Activated naive CD8-positive, alpha-beta T cell (primary cell): ENCODE data around the gene CD28.

Source experiments
- H3K27ac Mint-ChIP-seq: one replicate; pipeline ENCODE4 v1.8.0; 2021; ENCODE audit warnings: mixed read lengths
- H3K27me3 Mint-ChIP-seq: one replicate; pipeline ENCODE4 v1.8.0; 2021; ENCODE audit warnings: mixed read lengths
- H3K36me3 Mint-ChIP-seq: one replicate; pipeline ENCODE4 v1.8.0; 2021; ENCODE audit warnings: mixed read lengths
- H3K4me1 Mint-ChIP-seq: one replicate; pipeline ENCODE4 v1.8.0; 2021; ENCODE audit warnings: low read depth, mixed read lengths
- H3K4me3 Mint-ChIP-seq: one replicate; pipeline ENCODE4 v1.8.0; 2021; ENCODE audit warnings: mild to moderate bottlenecking, mixed read lengths
- H3K9me3 Mint-ChIP-seq: one replicate; pipeline ENCODE4 v1.8.0; 2021; ENCODE audit warnings: low read depth, mixed read lengths

Gene CD28

GRCh38 chr2:203706403-203706802 lies at the start of gene CD28:
Gene CD28, plus strand, starts transcription at chr2:203706639. Its CDS starts 58 bp downstream, at chr2:203706697.
- H3K4me3 Mint-ChIP-seq: peak within 1 kb of the TSS; percentile 96
- no peaks in the 10 kb centered on the region for H3K27me3 Mint-ChIP-seq
- H3K27ac Mint-ChIP-seq: peak within 1 kb of the TSS; percentile 100
- peaks cover 5% of the 10 kb centered on the region for H3K36me3 Mint-ChIP-seq
- peaks cover 57% of the 10 kb centered on the region for H3K4me1 Mint-ChIP-seq
- peaks cover 4% of the 10 kb centered on the region for H3K9me3 Mint-ChIP-seq

GRCh38 chr2:203659331-203660049 lies 46.9 kb upstream of the CD28 start:
- H3K9me3 Mint-ChIP-seq: no peaks in the 10 kb centered on the region
- no peak overlapping the region for H3K4me3 Mint-ChIP-seq
- H3K27ac Mint-ChIP-seq: no peak overlapping the region
- H3K36me3 Mint-ChIP-seq: no peaks in the 10 kb centered on the region
- H3K27me3 Mint-ChIP-seq: no peaks in the 10 kb centered on the region
- peaks cover 30% of the 10 kb centered on the region for H3K4me1 Mint-ChIP-seq

- H3K27ac Mint-ChIP-seq: no peak overlapping the region
- no peaks in the 10 kb centered on the region for H3K36me3 Mint-ChIP-seq
- peaks cover 22% of the 10 kb centered on the region for H3K4me1 Mint-ChIP-seq
- H3K27me3 Mint-ChIP-seq: no peaks in the 10 kb centered on the region
- no peak overlapping the region for H3K4me3 Mint-ChIP-seq
- H3K9me3 Mint-ChIP-seq: no peaks in the 10 kb centered on the region
These were observed 46.0 kb upstream of the CD28 start for GRCh38 chr2:203660465-203660864.

- Mint-ChIP-seq H3K4me3 (no peak overlapping the region), H3K27me3 (no peaks in the 10 kb centered on the region), H3K27ac (no peak overlapping the region), H3K36me3 (no peaks in the 10 kb centered on the region), H3K9me3 (no peaks in the 10 kb centered on the region), H3K4me1 (peaks cover 17% of the 10 kb centered on the region)
These were observed 45.0 kb upstream of the CD28 start for GRCh38 chr2:203661279-203661908.

- H3K9me3 Mint-ChIP-seq: no peaks in the 10 kb centered on the region
- no peak overlapping the region for H3K27ac Mint-ChIP-seq
- H3K27me3 Mint-ChIP-seq: no peaks in the 10 kb centered on the region
- peaks cover 13% of the 10 kb centered on the region for H3K4me1 Mint-ChIP-seq
- no peaks in the 10 kb centered on the region for H3K36me3 Mint-ChIP-seq
- no peak overlapping the region for H3K4me3 Mint-ChIP-seq
These were observed 44.0 kb upstream of the CD28 start for GRCh38 chr2:203662487-203662886.

GRCh38 chr2:203662951-203663350 lies 43.5 kb upstream of the CD28 start:
- Mint-ChIP-seq H3K9me3 (no peaks in the 10 kb centered on the region), H3K27ac (no peak overlapping the region)

GRCh38 chr2:203664029-203664755 lies 42.2 kb upstream of the CD28 start:
- Mint-ChIP-seq H3K9me3 (no peaks in the 10 kb centered on the region), H3K4me3 (no peak overlapping the region), H3K27me3 (no peaks in the 10 kb centered on the region), H3K27ac (no peak overlapping the region), H3K36me3 (no peaks in the 10 kb centered on the region), H3K4me1 (peaks cover 13% of the 10 kb centered on the region)

More at GRCh38 chr2:203662951-203663350, 43.5 kb upstream of the CD28 start:
- Mint-ChIP-seq H3K27me3 (no peaks in the 10 kb centered on the region), H3K4me1 (peaks cover 13% of the 10 kb centered on the region), H3K4me3 (no peak overlapping the region), H3K36me3 (no peaks in the 10 kb centered on the region)

- peaks cover 5% of the 10 kb centered on the region for H3K4me1 Mint-ChIP-seq
- H3K36me3 Mint-ChIP-seq: no peaks in the 10 kb centered on the region
- H3K27ac Mint-ChIP-seq: no peak overlapping the region
- peaks cover 5% of the 10 kb centered on the region for H3K9me3 Mint-ChIP-seq
- H3K27me3 Mint-ChIP-seq: no peaks in the 10 kb centered on the region
- no peak overlapping the region for H3K4me3 Mint-ChIP-seq
These were observed 38.6 kb upstream of the CD28 start for GRCh38 chr2:203667838-203668237.

GRCh38 chr2:203669820-203670219 lies 36.6 kb upstream of the CD28 start:
- peaks cover 5% of the 10 kb centered on the region for H3K9me3 Mint-ChIP-seq
- no peaks in the 10 kb centered on the region for H3K27me3 Mint-ChIP-seq
- H3K36me3 Mint-ChIP-seq: no peaks in the 10 kb centered on the region
- peaks cover 20% of the 10 kb centered on the region for H3K4me1 Mint-ChIP-seq
- H3K27ac Mint-ChIP-seq: no peak overlapping the region
- H3K4me3 Mint-ChIP-seq: no peak overlapping the region

- H3K36me3 Mint-ChIP-seq: no peaks in the 10 kb centered on the region
- no peak overlapping the region for H3K27ac Mint-ChIP-seq
- peaks cover 5% of the 10 kb centered on the region for H3K9me3 Mint-ChIP-seq
- H3K4me1 Mint-ChIP-seq: peaks cover 26% of the 10 kb centered on the region
- H3K27me3 Mint-ChIP-seq: no peaks in the 10 kb centered on the region
- no peak overlapping the region for H3K4me3 Mint-ChIP-seq
These were observed 35.5 kb upstream of the CD28 start for GRCh38 chr2:203670939-203671338.

GRCh38 chr2:203671876-203672275 lies 34.6 kb upstream of the CD28 start:
- Mint-ChIP-seq H3K4me1 (peaks cover 28% of the 10 kb centered on the region), H3K36me3 (no peaks in the 10 kb centered on the region), H3K27me3 (no peaks in the 10 kb centered on the region), H3K27ac (no peak overlapping the region), H3K9me3 (peaks cover 5% of the 10 kb centered on the region), H3K4me3 (no peak overlapping the region)

GRCh38 chr2:203672856-203673255 lies 33.6 kb upstream of the CD28 start:
- no peaks in the 10 kb centered on the region for H3K27me3 Mint-ChIP-seq
- H3K4me3 Mint-ChIP-seq: no peak overlapping the region
- no peak overlapping the region for H3K27ac Mint-ChIP-seq
- peaks cover 5% of the 10 kb centered on the region for H3K9me3 Mint-ChIP-seq
- H3K36me3 Mint-ChIP-seq: no peaks in the 10 kb centered on the region
- peaks cover 30% of the 10 kb centered on the region for H3K4me1 Mint-ChIP-seq

GRCh38 chr2:203673933-203674332 lies 32.5 kb upstream of the CD28 start:
- Mint-ChIP-seq H3K27ac (peak overlapping the region; percentile 58), H3K4me3 (peak overlapping the region; percentile 40), H3K27me3 (no peaks in the 10 kb centered on the region), H3K36me3 (no peaks in the 10 kb centered on the region), H3K9me3 (peaks cover 9% of the 10 kb centered on the region), H3K4me1 (peaks cover 32% of the 10 kb centered on the region)

- Mint-ChIP-seq H3K36me3 (no peaks in the 10 kb centered on the region), H3K4me1 (peaks cover 30% of the 10 kb centered on the region), H3K4me3 (no peak overlapping the region), H3K27ac (peak overlapping the region; percentile 36), H3K27me3 (no peaks in the 10 kb centered on the region), H3K9me3 (peaks cover 10% of the 10 kb centered on the region)
These were observed 31.4 kb upstream of the CD28 start for GRCh38 chr2:203675086-203675485.

- no peak overlapping the region for H3K4me3 Mint-ChIP-seq
- H3K27me3 Mint-ChIP-seq: no peaks in the 10 kb centered on the region
- peaks cover 42% of the 10 kb centered on the region for H3K4me1 Mint-ChIP-seq
- no peaks in the 10 kb centered on the region for H3K36me3 Mint-ChIP-seq
- peaks cover 4% of the 10 kb centered on the region for H3K9me3 Mint-ChIP-seq
- no peak overlapping the region for H3K27ac Mint-ChIP-seq
These were observed 27.5 kb upstream of the CD28 start for GRCh38 chr2:203678971-203679370.
